GM23338 (cell line): ENCODE data around the gene HGFAC. TPM values are rescaled to one million over a fixed set of nuclear protein-coding genes. Genes with fewer than 3 reads are reported as not detected.

Experiments
- ATAC-seq: fragments of 200-7000 bp; cut with Tn5 transposase; 3 replicates; pipeline ENCODE4 v1.9.1; 2020
- DNase-seq: peaks from one replicate; pipeline ENCODE4 v3.0.0-alpha.2; 2015; ENCODE audit warnings: low spot score
- H2AFZ ChIP-seq: fragments of 200-600 bp; sonication (generic); 2 replicates; pipeline ENCODE4 v1.8.0; 2016; ENCODE audit warnings: antibody characterized with exemption, mild to moderate bottlenecking, moderate library complexity
- H3F3A ChIP-seq: fragments of 200-600 bp; sonication (generic); replicated peaks from 2 replicates; pipeline ENCODE4 v1.8.0; 2017; ENCODE audit warnings: antibody characterized with exemption, mixed run types, low read depth
- H3K27ac ChIP-seq: fragments of 200-600 bp; sonication (generic); 2 replicates; pipeline ENCODE4 v1.6.1; 2016; ENCODE audit warnings: low read depth
- H3K27me3 ChIP-seq: fragments of 200-600 bp; sonication (generic); 2 replicates; pipeline ENCODE4 v1.8.0; 2016; ENCODE audit warnings: mild to moderate bottlenecking, mixed run types, moderate library complexity; ENCODE audit not compliant: insufficient read depth
- H3K36me3 ChIP-seq: fragments of 200-600 bp; sonication (generic); 2 replicates; pipeline ENCODE4 v1.8.0; 2016; ENCODE audit warnings: mild to moderate bottlenecking; ENCODE audit not compliant: insufficient read depth
- H3K4me1 ChIP-seq: fragments of 200-600 bp; sonication (generic); 2 replicates; pipeline ENCODE4 v1.8.0; 2016; ENCODE audit warnings: mild to moderate bottlenecking, moderate library complexity; ENCODE audit not compliant: insufficient read depth
- H3K4me2 ChIP-seq: fragments of 200-600 bp; sonication (generic); 2 replicates; pipeline ENCODE4 v1.7.1; 2017; ENCODE audit warnings: mixed run types
- H3K4me3 ChIP-seq: fragments of 200-600 bp; sonication (generic); 2 replicates; pipeline ENCODE4 v1.6.1; 2016; ENCODE audit warnings: mixed run types
- H3K79me2 ChIP-seq: fragments of 200-600 bp; sonication (generic); replicated peaks from 2 replicates; pipeline ENCODE4 v1.8.0; 2017; ENCODE audit warnings: mild to moderate bottlenecking; ENCODE audit not compliant: insufficient read depth
- H3K9me2 ChIP-seq: fragments of 200-600 bp; sonication (generic); 2 replicates; pipeline ENCODE4 v1.8.0; 2017; ENCODE audit not compliant: insufficient read depth
- H4K20me1 ChIP-seq: fragments of 200-600 bp; sonication (generic); replicated peaks from 2 replicates; pipeline ENCODE4 v1.8.0; 2017; ENCODE audit warnings: mild to moderate bottlenecking; ENCODE audit not compliant: insufficient read depth
- H3K27ac Mint-ChIP-seq: 2 replicates; pipeline ENCODE4 v1.8.0; 2020; ENCODE audit warnings: inconsistent platforms, mild to moderate bottlenecking, moderate library complexity, mixed read lengths
- H3K27me3 Mint-ChIP-seq: 3 replicates; pipeline ENCODE4 v1.8.0; 2022; ENCODE audit warnings: low read depth, mild to moderate bottlenecking, moderate library complexity, mixed read lengths, inconsistent platforms; ENCODE audit not compliant: insufficient read depth, poor library complexity
- H3K36me3 Mint-ChIP-seq: 3 replicates; pipeline ENCODE4 v1.8.0; 2021; ENCODE audit warnings: low read depth, mild to moderate bottlenecking, inconsistent platforms, moderate library complexity, mixed read lengths
- H3K4me1 Mint-ChIP-seq: 3 replicates; pipeline ENCODE4 v1.8.0; 2020; ENCODE audit warnings: mild to moderate bottlenecking, inconsistent platforms, mixed read lengths
- H3K4me3 Mint-ChIP-seq: 3 replicates; pipeline ENCODE4 v1.8.0; 2021; ENCODE audit warnings: moderate library complexity, mild to moderate bottlenecking, inconsistent platforms, mixed read lengths
- H3K9me3 Mint-ChIP-seq: 3 replicates; pipeline ENCODE4 v1.8.0; 2020; ENCODE audit warnings: moderate library complexity, mild to moderate bottlenecking, inconsistent platforms, mixed read lengths
- CREB1 ChIP-seq: fragments of 250-450 bp; sonication (Bioruptor Pico); IDR thresholded peaks from 2 replicates; pipeline ENCODE4 v1.5.0; 2020; ENCODE audit warnings: low read depth, mild to moderate bottlenecking, moderate library complexity
- CTCF ChIP-seq, 2 experiments: fragments of 200-600 bp in 1 of 2; sonication (generic) in 1 of 2; conservative IDR thresholded peaks; 2 replicates each; pipeline versions ENCODE4 v1.5.1 to v1.6.1; 2016 to 2017; ENCODE audit warnings: antibody characterized with exemption in 2 of 2, low read depth in 2 of 2, mild to moderate bottlenecking in 2 of 2, moderate library complexity in 1 of 2
- ETS1 ChIP-seq: IDR thresholded peaks from 2 replicates; pipeline ENCODE4 v1.6.1; 2016; ENCODE audit warnings: antibody characterized with exemption
- EZH2 ChIP-seq: fragments of 200-600 bp; sonication (generic); IDR thresholded peaks from one replicate; pipeline ENCODE4 v1.8.0; 2017; ENCODE audit warnings: antibody characterized with exemption, mild to moderate bottlenecking, low read depth; ENCODE audit not compliant: unreplicated experiment
- EZH2phosphoT487 ChIP-seq: fragments of 200-600 bp; sonication (generic); IDR thresholded peaks from one replicate; pipeline ENCODE4 v1.8.1; 2018; ENCODE audit warnings: antibody characterized with exemption; ENCODE audit not compliant: unreplicated experiment
- JUNB ChIP-seq: IDR thresholded peaks from one replicate; pipeline ENCODE4 v1.6.1; 2016; ENCODE audit warnings: antibody characterized with exemption; ENCODE audit not compliant: unreplicated experiment
- NANOG ChIP-seq: IDR thresholded peaks from 2 replicates; pipeline ENCODE4 v1.6.1; 2016; ENCODE audit warnings: antibody characterized with exemption, borderline replicate concordance
- POLR2AphosphoS5 ChIP-seq: IDR thresholded peaks from 2 replicates; pipeline ENCODE4 v1.6.1; 2016; ENCODE audit warnings: antibody characterized with exemption, low read depth
- REST ChIP-seq: IDR thresholded peaks from one replicate; pipeline ENCODE4 v1.6.1; 2018; ENCODE audit warnings: antibody characterized with exemption; ENCODE audit not compliant: unreplicated experiment
- STAT1 ChIP-seq: IDR thresholded peaks from one replicate; pipeline ENCODE4 v1.6.1; 2016; ENCODE audit warnings: antibody characterized with exemption; ENCODE audit not compliant: unreplicated experiment
- ZNF114 ChIP-seq: fragments of 250-450 bp; sonication (Bioruptor Pico); IDR thresholded peaks from 2 replicates; pipeline ENCODE4 v1.5.0; 2020; ENCODE audit warnings: mild to moderate bottlenecking, moderate library complexity
- ZNF331 ChIP-seq: fragments of 250-450 bp; sonication (Bioruptor Pico); IDR thresholded peaks from 2 replicates; pipeline ENCODE4 v1.5.0; 2020; ENCODE audit warnings: low read depth, mild to moderate bottlenecking, moderate library complexity
- ZNF462 ChIP-seq: fragments of 250-450 bp; sonication (Bioruptor Pico); IDR thresholded peaks from 2 replicates; pipeline ENCODE4 v1.5.0; 2020; ENCODE audit warnings: mild to moderate bottlenecking, moderate library complexity
- polyA plus RNA-seq: library from polyadenylated mRNA; unstranded; fragments of >200 nt; fragmentation: Nextera tagmentation; extraction: Ambion mirVana; gene quantifications from 2 replicates; pipeline ENCODE4 v1.2.1, GENCODE V29; 2016
- total RNA-seq: library from RNA; depleted of rRNA; stranded (reverse); fragments of >200 nt; shearing (Covaris generic); gene quantifications from 2 replicates; pipeline ENCODE4 v1.2.3, GENCODE V29; 2014

Gene HGFAC
- total and polyA plus RNA-seq, 2 experiments from 2014 or later: 0.94 TPM; not detected in 1

- no peak for TF ChIP-seq REST
- no peak for TF ChIP-seq STAT1
- no peak for TF ChIP-seq ETS1
- no peak for TF ChIP-seq JUNB
- TF ChIP-seq CTCF (conservative IDR thresholded peaks at IDR 0.05; ENCODE audit: low read depth in 2 of 2): no peak
- TF ChIP-seq CREB1 (CRISPR knock-in tag): no peak
- no peak for TF ChIP-seq POLR2AphosphoS5
- no peak for TF ChIP-seq EZH2
- no peak for TF ChIP-seq NANOG
Observed at GRCh38 chr4:3496021-3496420, 54.3 kb downstream of the HGFAC start (continued).

- no peaks in the 10 kb centered on the region for H3K36me3 ChIP-seq
- no peak for DNase-seq
- H3K4me3 Mint-ChIP-seq: no peak overlapping the region
- H3K36me3 Mint-ChIP-seq: no peaks in the 10 kb centered on the region
- no peak overlapping the region for H3K4me2 ChIP-seq
- no peak overlapping the region for H3K27ac ChIP-seq
- H3K27ac Mint-ChIP-seq: no peak overlapping the region
- peaks cover 5% of the 10 kb centered on the region; the same call in 1 of the 2 replicates for H4K20me1 ChIP-seq
- H3K4me3 ChIP-seq: no peak overlapping the region
- ATAC-seq: no peak
- H3F3A ChIP-seq: no peaks in the 10 kb centered on the region
- no peaks in the 10 kb centered on the region for H3K4me1 ChIP-seq
- H3K27me3 ChIP-seq: peaks cover 59% of the 10 kb centered on the region
- H3K79me2 ChIP-seq: no peaks in the 10 kb centered on the region
- no peaks in the 10 kb centered on the region for H3K9me3 Mint-ChIP-seq
- H2AFZ ChIP-seq: no peak overlapping the region
- peaks cover 3% of the 10 kb centered on the region for H3K4me1 Mint-ChIP-seq
- H3K9me2 ChIP-seq: no peaks in the 10 kb centered on the region
- peaks cover 48% of the 10 kb centered on the region for H3K27me3 Mint-ChIP-seq
- TF ChIP-seq EZH2phosphoT487 (no peak), ZNF462 (CRISPR knock-in tag) (no peak), CREB1 (CRISPR knock-in tag) (no peak), ZNF331 (CRISPR knock-in tag) (no peak), ZNF114 (CRISPR knock-in tag) (no peak)
Observed at GRCh38 chr4:3497095-3497494, 55.3 kb downstream of the HGFAC start.
